Transverse colon (tissue), 4 donors: ENCODE results near the gene CILP. TPM values are rescaled to one million over a fixed set of nuclear protein-coding genes. Genes with fewer than 3 reads are reported as not detected.

Source experiments
- DNase-seq: peaks from one replicate; pipeline ENCODE4 v3.0.0-alpha.2; 2019
- H3K27ac ChIP-seq, 4 donors: fragments of 200-600 bp; sonication (generic); 2 replicates each; pipeline ENCODE4 v1.5.1; 2016 to 2018; ENCODE audit warnings: inconsistent platforms in 4 of 4
- H3K27me3 ChIP-seq: fragments of 200-600 bp; sonication (generic); 2 replicates; pipeline ENCODE4 v1.5.1; 2017; ENCODE audit warnings: inconsistent platforms
- H3K36me3 ChIP-seq, 4 donors: fragments of 200-600 bp; sonication (generic); 2 replicates each; pipeline ENCODE4 v1.5.1; 2017 to 2019; ENCODE audit warnings: inconsistent platforms in 4 of 4
- H3K4me1 ChIP-seq, 4 donors: fragments of 200-600 bp; sonication (generic); 2 replicates each; pipeline ENCODE4 v1.5.1; 2017 to 2020; ENCODE audit warnings: inconsistent platforms in 4 of 4
- H3K4me3 ChIP-seq, 4 donors: fragments of 200-600 bp; sonication (generic); 1 replicate in 1 of 4; 2 replicates in 3 of 4; pipeline versions ENCODE4 v1.5.1 to v1.6.1; 2017 to 2019; ENCODE audit warnings: inconsistent platforms in 4 of 4
- H3K9me3 ChIP-seq, 2 donors: fragments of 200-600 bp; sonication (generic); 2 replicates each; pipeline ENCODE4 v1.5.1; 2017 to 2019; ENCODE audit warnings: inconsistent platforms in 2 of 2
- EP300 ChIP-seq: sonication (generic); formaldehyde crosslinking; IDR thresholded peaks from one replicate; pipeline ENCODE4 v1.6.1; 2017; ENCODE audit warnings: antibody characterized with exemption, low read depth
- POLR2A ChIP-seq: fragments of 450-650 bp; IDR thresholded peaks from one replicate; pipeline ENCODE4 v1.6.1; 2016; ENCODE audit warnings: antibody characterized with exemption, mild to moderate bottlenecking, moderate library complexity
- POLR2AphosphoS5 ChIP-seq, 3 donors: sonication (generic); formaldehyde crosslinking; IDR thresholded peaks; one replicate each; pipeline ENCODE4 v1.6.1; 2016; ENCODE audit warnings: antibody characterized with exemption in 3 of 3
- WGBS, 2 donors: methylation state at CpG; one replicate each; pipeline ENCODE4 v1.1.5; 2018; ENCODE audit warnings: low coverage in 1 of 2; 5-methylcytosine and 5-hydroxymethylcytosine counted together
- in situ Hi-C, 4 donors: fragments of 200-750 bp; cut with MboI; loops; one replicate each; pipeline versions ENCODE4 v1.15.0 to v1.15.1; 2017; ENCODE audit warnings: low sequenced_read_pairs in 3 of 4, low pct_ligation_motif_present in 1 of 4, low pct_unique_long_range_greater_than_20kb in 1 of 4
- intact Hi-C: fragments of 100-400 bp; cut with DNase I; formaldehyde crosslinking; loops from one replicate; pipeline ENCODE4 v1.15.1; 2023; ENCODE audit warnings: low total_unique reads
- total RNA-seq, 4 donors: library from RNA; depleted of rRNA; stranded (reverse); fragments of >200 nt; gene quantifications; one replicate each; pipeline ENCODE4 v1.1.0, GENCODE V29; 2016
- TF ChIP-seq, protein P1 (sequence below), 5 experiments: fragments of 200-600 bp in 3 of 5; fragments of 450-650 bp in 2 of 5; sonication (generic) in 3 of 5; IDR thresholded peaks; 1 replicate in 2 of 5; 2 replicates in 3 of 5; pipeline ENCODE4 v1.5.1; 2016 to 2017; ENCODE audit warnings: antibody characterized with exemption in 5 of 5, inconsistent platforms in 3 of 5, mild to moderate bottlenecking in 2 of 5, moderate library complexity in 1 of 5

Gene CILP
- total RNA-seq, 4 donors from 2014 or later = 8.1 to 89.6 (median 18.5) TPM

DNA sequence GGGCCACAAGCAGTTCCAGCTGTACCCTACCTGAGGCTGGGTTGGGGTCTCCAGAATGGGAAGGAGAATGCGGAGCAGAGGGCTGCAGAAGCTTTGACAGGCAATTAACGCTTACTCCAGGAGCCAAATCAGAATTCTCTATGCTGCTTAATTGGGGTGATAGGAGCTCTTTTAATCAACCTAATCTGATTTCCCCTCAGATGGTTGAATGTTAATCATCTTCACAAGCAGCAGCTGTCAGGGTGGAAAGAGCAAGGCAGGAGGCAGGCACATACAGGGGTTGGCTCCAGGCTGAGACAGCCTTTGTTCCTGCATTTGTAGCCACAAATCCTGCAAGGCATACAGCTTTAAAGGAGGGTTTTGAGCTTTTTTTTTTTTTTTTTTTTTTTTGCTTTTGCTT lies 2.6 kb downstream of the CILP start:
- Histone ChIP-seq H3K4me3 (no peak overlapping the region), H3K9me3 (no peaks in the 10 kb centered on the region), H3K27ac (no peak overlapping the region), H3K36me3 (no peaks in the 10 kb centered on the region), H3K27me3 (no peaks in the 10 kb centered on the region), H3K4me1 (peaks cover 0 to 16% (median 8%) of the 10 kb centered on the region in 4 donors)
- intact Hi-C loops (no loop called here), in situ Hi-C loops (no loop called here)
- DNase-seq = no peak
- TF ChIP-seq, protein P1, sequence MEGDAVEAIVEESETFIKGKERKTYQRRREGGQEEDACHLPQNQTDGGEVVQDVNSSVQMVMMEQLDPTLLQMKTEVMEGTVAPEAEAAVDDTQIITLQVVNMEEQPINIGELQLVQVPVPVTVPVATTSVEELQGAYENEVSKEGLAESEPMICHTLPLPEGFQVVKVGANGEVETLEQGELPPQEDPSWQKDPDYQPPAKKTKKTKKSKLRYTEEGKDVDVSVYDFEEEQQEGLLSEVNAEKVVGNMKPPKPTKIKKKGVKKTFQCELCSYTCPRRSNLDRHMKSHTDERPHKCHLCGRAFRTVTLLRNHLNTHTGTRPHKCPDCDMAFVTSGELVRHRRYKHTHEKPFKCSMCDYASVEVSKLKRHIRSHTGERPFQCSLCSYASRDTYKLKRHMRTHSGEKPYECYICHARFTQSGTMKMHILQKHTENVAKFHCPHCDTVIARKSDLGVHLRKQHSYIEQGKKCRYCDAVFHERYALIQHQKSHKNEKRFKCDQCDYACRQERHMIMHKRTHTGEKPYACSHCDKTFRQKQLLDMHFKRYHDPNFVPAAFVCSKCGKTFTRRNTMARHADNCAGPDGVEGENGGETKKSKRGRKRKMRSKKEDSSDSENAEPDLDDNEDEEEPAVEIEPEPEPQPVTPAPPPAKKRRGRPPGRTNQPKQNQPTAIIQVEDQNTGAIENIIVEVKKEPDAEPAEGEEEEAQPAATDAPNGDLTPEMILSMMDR (IDR thresholded peaks at IDR 0.05) = no peak
- TF ChIP-seq POLR2AphosphoS5 (IDR thresholded peaks at IDR 0.05) (no peak), POLR2A (no peak), EP300 (no peak)
- WGBS, 2 donors = 100% methylated on average over 1 to 2 of the region's 2 CpGs

GRCh38 chr15:65207280-65207840 lies 3.9 kb downstream of the CILP start:
- DNase-seq = no peak
- in situ Hi-C loops = no loop called here
- intact Hi-C loops = no loop called here

GRCh38 chr15:65206750-65207149 lies 4.5 kb downstream of the CILP start:
- TF ChIP-seq, protein P1 (IDR thresholded peaks at IDR 0.05) = no peak
- TF ChIP-seq EP300 = no peak
- TF ChIP-seq POLR2AphosphoS5 (IDR thresholded peaks at IDR 0.05) = no peak
- TF ChIP-seq POLR2A = no peak
- H3K4me3 ChIP-seq = no peak overlapping the region
- peak overlapping the region in 1 of 4 donors; percentile 11 for H3K27ac ChIP-seq
- no peaks in the 10 kb centered on the region for H3K9me3 ChIP-seq
- in situ Hi-C loops (no loop called here), intact Hi-C loops (no loop called here)
- no peak for DNase-seq
- H3K36me3 ChIP-seq = no peaks in the 10 kb centered on the region
- H3K27me3 ChIP-seq = no peaks in the 10 kb centered on the region
- H3K4me1 ChIP-seq = peaks cover 0 to 12% (median 2%) of the 10 kb centered on the region in 4 donors
- 99% methylated on average over 16 of the region's 20 CpGs; no CpG with 5 or more reads in 1 of the 2 donors for WGBS, 2 donors

More at GRCh38 chr15:65207280-65207840, 3.9 kb downstream of the CILP start:
- H3K36me3 ChIP-seq = no peaks in the 10 kb centered on the region
- H3K27me3 ChIP-seq = no peaks in the 10 kb centered on the region
- peaks cover 0 to 16% (median 8%) of the 10 kb centered on the region in 4 donors for H3K4me1 ChIP-seq
- H3K9me3 ChIP-seq = no peaks in the 10 kb centered on the region
- no peak for TF ChIP-seq EP300
- TF ChIP-seq POLR2A = no peak
- no peak for TF ChIP-seq POLR2AphosphoS5 (IDR thresholded peaks at IDR 0.05)
- TF ChIP-seq, protein P1 (IDR thresholded peaks at IDR 0.05) = no peak
- peak overlapping the region in 1 of 4 donors; percentile 11 for H3K27ac ChIP-seq
- WGBS, 2 donors = 58 to 73% methylated on average over 2 to 6 of the region's 6 CpGs
- H3K4me3 ChIP-seq = no peak overlapping the region

DNA sequence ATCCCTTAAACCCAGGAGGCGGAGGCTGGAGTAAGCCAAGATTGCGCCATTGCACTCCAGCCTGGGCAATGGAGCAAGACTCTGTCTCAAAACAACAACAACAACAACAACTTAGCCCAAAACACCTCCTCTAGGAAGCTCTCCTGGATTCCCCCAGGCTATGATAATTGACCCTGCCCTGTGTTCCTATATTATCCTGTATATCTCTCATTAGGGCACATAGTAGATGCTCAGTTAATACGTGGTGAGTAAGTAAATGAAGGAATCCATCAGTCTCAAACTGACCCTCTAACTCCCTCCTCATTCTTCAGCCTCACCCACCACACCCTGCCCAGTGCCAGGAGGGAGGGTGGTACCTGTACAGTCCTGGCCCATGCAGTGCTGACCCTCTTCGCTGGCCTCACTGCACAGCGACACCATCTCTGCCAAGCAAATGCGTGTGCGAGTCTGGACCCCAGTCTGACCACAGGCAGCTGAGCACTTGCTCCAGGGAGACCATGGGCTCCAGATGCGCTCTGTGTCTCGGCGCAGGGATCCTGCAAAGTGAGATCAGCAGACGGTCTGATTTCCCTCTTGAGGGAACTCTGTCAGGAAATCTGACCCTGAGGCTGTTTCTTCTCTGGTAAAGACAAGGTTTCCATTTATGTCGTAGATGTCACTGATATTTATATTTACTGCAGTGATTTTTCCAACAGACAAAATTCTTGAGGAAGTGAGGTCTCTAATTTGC lies 6.2 kb downstream of the CILP start:
- Histone ChIP-seq H3K36me3 (no peaks in the 10 kb centered on the region), H3K4me3 (no peak overlapping the region), H3K27ac (no peak overlapping the region), H3K9me3 (no peaks in the 10 kb centered on the region), H3K27me3 (no peaks in the 10 kb centered on the region), H3K4me1 (no peaks in the 10 kb centered on the region)
- no peak for DNase-seq
- WGBS, 2 donors = 94% methylated on average over 12 of the region's 12 CpGs; no CpG with 5 or more reads in 1 of the 2 donors
- TF ChIP-seq POLR2A = no peak
- TF ChIP-seq POLR2AphosphoS5 (IDR thresholded peaks at IDR 0.05) = no peak
- TF ChIP-seq, protein P1 (IDR thresholded peaks at IDR 0.05) = no peak
- no peak for TF ChIP-seq EP300
- intact Hi-C loops (no loop called here), in situ Hi-C loops (no loop called here)
